Smooth muscle cell of the pulmonary artery (primary cell): Measurements from ENCODE around the gene CLPX. TPM values are rescaled to one million over a fixed set of nuclear protein-coding genes. Genes with fewer than 3 reads are reported as not detected.

Experiments used
- total RNA-seq: library from RNA; depleted of rRNA; stranded (reverse); fragments of >200 nt; gene quantifications from 2 replicates; pipeline ENCODE4 v1.2.3, GENCODE V29; 2014

The CLPX gene
- total RNA-seq = 36.2 and 36.8 TPM in 2 replicates

GRCh38 chr15:65184868-65185717 is at the start of gene CLPX:
TSS of gene CLPX (minus strand) at chr15:65185342. CDS start at chr15:65185153, 189 bp downstream.

GRCh38 chr15:65210770-65211481 is 25.8 kb upstream of the CLPX start, which contains the start of gene CILP:
TSS of gene CILP (minus strand) at chr15:65211473. CDS start at chr15:65209755, 1,718 bp downstream.

GRCh38 chr15:65133548-65134200 is 51.5 kb downstream of the CLPX start, which contains the start of gene PDCD7:
TSS of gene PDCD7 (minus strand) at chr15:65133808. CDS start at chr15:65133781, 27 bp downstream.

GRCh38 chr15:65115086-65115485 is 70.1 kb downstream of the CLPX start, which contains the start of gene UBAP1L:
TSS of gene UBAP1L (minus strand) at chr15:65115200. CDS start at chr15:65106215, 8,985 bp downstream.

Other genes starting within 250 kb of the CLPX start
- gene SPG21, start 195.4 kb downstream of the CLPX start, total RNA-seq = 72.9 and 87.0 TPM in 2 replicates
- gene MTFMT, start 155.7 kb downstream of the CLPX start, total RNA-seq = 11.7 and 14.7 TPM in 2 replicates
- not detected in 2 replicates for gene SLC51B, start 140.0 kb downstream of the CLPX start, total RNA-seq
- gene RASL12, start 117.4 kb downstream of the CLPX start, total RNA-seq = 0.13 and 0.39 TPM in 2 replicates
- gene KBTBD13, start 108.6 kb downstream of the CLPX start, total RNA-seq = not detected in 2 replicates
- 2.2 and 2.4 TPM in 2 replicates for gene UBAP1L, start 70.1 kb downstream of the CLPX start, total RNA-seq
- 15.1 and 16.1 TPM in 2 replicates for gene PDCD7, start 51.5 kb downstream of the CLPX start, total RNA-seq
- gene CILP, start 26.1 kb upstream of the CLPX start, total RNA-seq = 0.07 TPM in 2 replicates
- 3.5 and 4.6 TPM in 2 replicates for gene PARP16, start 101.5 kb upstream of the CLPX start, total RNA-seq
- gene RNU5A-1, start 110.7 kb upstream of the CLPX start, total RNA-seq = not detected in 2 replicates
- not detected in 2 replicates for gene RNU5B-1, start 119.3 kb upstream of the CLPX start, total RNA-seq
- not detected in 2 replicates for gene IGDCC3, start 192.7 kb upstream of the CLPX start, total RNA-seq
- 0.53 and 0.65 TPM in 2 replicates for gene IGDCC4, start 237.6 kb upstream of the CLPX start, total RNA-seq